Trophoblast cell (in vitro differentiated cells and primary cell): ENCODE measurements around the gene FRAS1.
"Not testable (repeated sequence)": the region's sequence is repeated elsewhere in the genome, so short reads cannot be mapped to it uniquely, and the experiment has no call there.

Experiments
- DNase-seq, 2 donors: peaks; one replicate each; pipeline ENCODE4 v3.0.0-alpha.2; 2016
- H2AFZ ChIP-seq: 2 replicates; pipeline ENCODE4 v1.6.1; 2013; ENCODE audit warnings: low read length, moderate library complexity, mild to moderate bottlenecking; ENCODE audit not compliant: insufficient read depth, poor library complexity
- H2AK5ac ChIP-seq: 2 replicates; pipeline ENCODE4 v1.6.1; 2013; ENCODE audit warnings: mild to moderate bottlenecking, low read length
- H2BK120ac ChIP-seq: 2 replicates; pipeline ENCODE4 v1.6.1; 2013; ENCODE audit warnings: low read length, mild to moderate bottlenecking, moderate library complexity; ENCODE audit not compliant: insufficient read depth, poor library complexity
- H2BK12ac ChIP-seq: 2 replicates; pipeline ENCODE4 v1.6.1; 2013; ENCODE audit warnings: mild to moderate bottlenecking, low read length, moderate library complexity
- H2BK5ac ChIP-seq: 2 replicates; pipeline ENCODE4 v1.6.1; 2013; ENCODE audit warnings: low read length, low read depth, moderate library complexity, mild to moderate bottlenecking; ENCODE audit not compliant: poor library complexity
- H3K14ac ChIP-seq: 2 replicates; pipeline ENCODE4 v1.6.1; 2013; ENCODE audit warnings: mild to moderate bottlenecking, low read length
- H3K18ac ChIP-seq: 2 replicates; pipeline ENCODE4 v1.6.1; 2013; ENCODE audit warnings: mild to moderate bottlenecking, low read length
- H3K23ac ChIP-seq: 2 replicates; pipeline ENCODE4 v1.6.1; 2013; ENCODE audit warnings: low read length
- H3K27ac ChIP-seq: 2 replicates; pipeline ENCODE4 v1.5.1; 2013; ENCODE audit warnings: low read depth, mild to moderate bottlenecking, inconsistent platforms, low read length, moderate library complexity
- H3K27me3 ChIP-seq: 2 replicates; pipeline ENCODE4 v1.6.1; 2013; ENCODE audit warnings: inconsistent platforms, mild to moderate bottlenecking, low read length, moderate library complexity; ENCODE audit not compliant: insufficient read depth
- H3K36me3 ChIP-seq, 2 experiments: 1 replicate in 1 of 2; 2 replicates in 1 of 2; pipeline ENCODE4 v1.6.1; 2013; ENCODE audit warnings: low read length in 2 of 2, mild to moderate bottlenecking in 2 of 2, moderate library complexity in 1 of 2; ENCODE audit not compliant: insufficient read depth in 2 of 2, control insufficient read depth in 1 of 2
- H3K4ac ChIP-seq: 2 replicates; pipeline ENCODE4 v1.6.1; 2013; ENCODE audit warnings: low read depth, mild to moderate bottlenecking, low read length, moderate library complexity
- H3K4me1 ChIP-seq, 2 experiments: 1 replicate in 1 of 2; 2 replicates in 1 of 2; pipeline ENCODE4 v1.6.1; 2013; ENCODE audit warnings: low read length in 2 of 2, mild to moderate bottlenecking in 2 of 2, moderate library complexity in 1 of 2; ENCODE audit not compliant: insufficient read depth in 2 of 2, control insufficient read depth in 1 of 2
- H3K4me2 ChIP-seq: 2 replicates; pipeline ENCODE4 v1.6.1; 2013; ENCODE audit warnings: inconsistent platforms, mild to moderate bottlenecking, low read length, moderate library complexity
- H3K4me3 ChIP-seq: 2 replicates; pipeline ENCODE4 v1.5.1; 2013; ENCODE audit warnings: mild to moderate bottlenecking, low read depth, low read length, inconsistent platforms
- H3K79me1 ChIP-seq: one replicate; pipeline ENCODE4 v1.6.1; 2013; ENCODE audit warnings: low read length
- H3K79me2 ChIP-seq: 2 replicates; pipeline ENCODE4 v1.6.1; 2013; ENCODE audit warnings: low read length, mild to moderate bottlenecking; ENCODE audit not compliant: control insufficient read depth, insufficient read depth, poor library complexity
- H3K9ac ChIP-seq: 2 replicates; pipeline ENCODE4 v1.6.1; 2013; ENCODE audit warnings: mild to moderate bottlenecking, low read length
- H3K9me3 ChIP-seq: 2 replicates; pipeline ENCODE4 v1.6.1; 2013; ENCODE audit warnings: low read depth, mild to moderate bottlenecking, control low read depth, inconsistent platforms, low read length; ENCODE audit not compliant: insufficient read depth
- H4K12ac ChIP-seq: 2 replicates; pipeline ENCODE4 v1.6.1; 2013; ENCODE audit warnings: low read depth, mild to moderate bottlenecking, low read length, moderate library complexity
- H4K8ac ChIP-seq: 2 replicates; pipeline ENCODE4 v1.6.1; 2013; ENCODE audit warnings: low read depth, mild to moderate bottlenecking, low read length, moderate library complexity
- H4K91ac ChIP-seq: one replicate; pipeline ENCODE4 v1.6.1; 2013; ENCODE audit warnings: low read depth, mild to moderate bottlenecking, low read length, moderate library complexity
- WGBS: extraction: QIAGEN DNeasy Blood & Tissue Kit; methylation state at CpG from one replicate; pipeline ENCODE4 v1.1.7; 2013; ENCODE audit warnings: missing lambda C conversion rate; ENCODE audit not compliant: insufficient read length, insufficient coverage; ENCODE audit errors: extremely low coverage; 5-methylcytosine and 5-hydroxymethylcytosine counted together

FRAS1 gene

GRCh38 chr4:78207541-78207940 lies 150.4 kb downstream of the FRAS1 start:
- Histone ChIP-seq H3K27ac (peak overlapping the region; percentile 73), H2AFZ (no peak overlapping the region), H3K14ac (peak overlapping the region; percentile 42), H2AK5ac (no peak overlapping the region), H4K12ac (no peak overlapping the region), H3K9me3 (no peaks in the 10 kb centered on the region), H4K8ac (peak overlapping the region; percentile 30), H2BK120ac (peak overlapping the region; percentile 21), H2BK12ac (peak overlapping the region; percentile 58), H3K27me3 (no peaks in the 10 kb centered on the region), H3K79me1 (peaks cover 20% of the 10 kb centered on the region), H3K9ac (no peak overlapping the region), H3K18ac (peak overlapping the region; percentile 33), H4K91ac (peak overlapping the region; percentile 70), H3K4me2 (peak overlapping the region; percentile 32), H3K4me3 (no peak overlapping the region), H3K4ac (peak overlapping the region; percentile 24), H3K23ac (no peak overlapping the region), H3K79me2 (peaks cover 4% of the 10 kb centered on the region), H3K36me3 (peaks cover 0 to 1% of the 10 kb centered on the region in 2 experiments), H3K4me1 (peaks cover 17 to 26% of the 10 kb centered on the region in 2 experiments), H2BK5ac (peak overlapping the region; percentile 83)
- DNase-seq: no peak
- no CpG with 5 or more reads among the region's 3 CpGs for WGBS

GRCh38 chr4:78207951-78208350 lies 150.8 kb downstream of the FRAS1 start:
- peak overlapping the region; percentile 70 for H4K91ac ChIP-seq
- H3K4me2 ChIP-seq: peak overlapping the region; percentile 32
- H3K27ac ChIP-seq: peak overlapping the region; percentile 73
- H2BK12ac ChIP-seq: peak overlapping the region; percentile 58
- peaks cover 20% of the 10 kb centered on the region for H3K79me1 ChIP-seq
- no peak overlapping the region for H3K23ac ChIP-seq
- H3K36me3 ChIP-seq: no peaks in the 10 kb centered on the region
- H2AK5ac ChIP-seq: no peak overlapping the region
- peak overlapping the region; percentile 42 for H3K14ac ChIP-seq
- no peaks in the 10 kb centered on the region for H3K27me3 ChIP-seq
- H2BK5ac ChIP-seq: peak overlapping the region; percentile 83
- H3K4me3 ChIP-seq: no peak overlapping the region
- peaks cover 2% of the 10 kb centered on the region for H3K79me2 ChIP-seq
- H3K18ac ChIP-seq: peak overlapping the region; percentile 33
- no CpG with 5 or more reads among the region's 6 CpGs for WGBS
- no peak overlapping the region for H2AFZ ChIP-seq
- peaks cover 17 to 24% of the 10 kb centered on the region in 2 experiments for H3K4me1 ChIP-seq
- peak overlapping the region; percentile 21 for H2BK120ac ChIP-seq
- peak overlapping the region; percentile 24 for H3K4ac ChIP-seq
- peak in 1 of 2 donors; percentile 9 for DNase-seq
- no peaks in the 10 kb centered on the region for H3K9me3 ChIP-seq
- H3K9ac ChIP-seq: no peak overlapping the region
- peak overlapping the region; percentile 30 for H4K8ac ChIP-seq
- H4K12ac ChIP-seq: no peak overlapping the region

GRCh38 chr4:78208896-78209295 lies 151.8 kb downstream of the FRAS1 start:
- not testable (repeated sequence) for DNase-seq, H3K9me3 ChIP-seq, H3K4me2 ChIP-seq, H4K12ac ChIP-seq, H4K8ac ChIP-seq, H2BK5ac ChIP-seq, H3K23ac ChIP-seq, H3K4me3 ChIP-seq, H3K9ac ChIP-seq, H3K4ac ChIP-seq, H3K27me3 ChIP-seq, H2BK120ac ChIP-seq, H3K79me2 ChIP-seq, H3K36me3 ChIP-seq, H2AFZ ChIP-seq, H2AK5ac ChIP-seq, H3K14ac ChIP-seq, H3K18ac ChIP-seq, H3K27ac ChIP-seq
- H3K4me1 ChIP-seq: peaks cover 17 to 26% of the 10 kb centered on the region in 2 experiments
- H2BK12ac ChIP-seq: peak overlapping the region; percentile 53
- peaks cover 20% of the 10 kb centered on the region for H3K79me1 ChIP-seq
- H4K91ac ChIP-seq: peak overlapping the region; percentile 55
- no CpG with 5 or more reads among the region's 4 CpGs for WGBS

GRCh38 chr4:78210694-78211410 lies 153.7 kb downstream of the FRAS1 start:
- Histone ChIP-seq H2BK120ac (no peak overlapping the region), H4K8ac (no peak overlapping the region), H2AK5ac (no peak overlapping the region), H2AFZ (no peak overlapping the region), H3K79me2 (peaks cover 2% of the 10 kb centered on the region), H4K12ac (no peak overlapping the region), H3K18ac (peak overlapping the region; percentile 60), H3K4me1 (peaks cover 14 to 20% of the 10 kb centered on the region in 2 experiments), H3K23ac (no peak overlapping the region), H3K36me3 (no peaks in the 10 kb centered on the region), H4K91ac (no peak overlapping the region), H3K9me3 (no peaks in the 10 kb centered on the region), H2BK12ac (peak overlapping the region; percentile 56), H2BK5ac (no peak overlapping the region), H3K4ac (no peak overlapping the region), H3K9ac (no peak overlapping the region), H3K79me1 (peaks cover 17% of the 10 kb centered on the region), H3K4me2 (no peak overlapping the region), H3K14ac (no peak overlapping the region), H3K27me3 (no peaks in the 10 kb centered on the region), H3K27ac (no peak overlapping the region), H3K4me3 (no peak overlapping the region)
- no CpG with 5 or more reads among the region's 6 CpGs for WGBS
- no peak for DNase-seq
